NOMO-1 treated with DMSO at 0.1 percent for 48 hours (cell line): ENCODE data around the gene ZGLP1.

Experiments used
- DNase-seq: peaks from one replicate; lab custom pipeline; 2025; ENCODE audit not compliant: unreplicated experiment; lab: John Stamatoyannopoulos, UW

The ZGLP1 gene

GRCh38 chr19:10295305-10295846 lies 14.2 kb downstream of the ZGLP1 start:
- DNase-seq: peak; percentile 52

- DNase-seq: no peak
Measured at GRCh38 chr19:10294368-10294697, 15.3 kb downstream of the ZGLP1 start.

GRCh38 chr19:10293637-10294367 lies 15.8 kb downstream of the ZGLP1 start:
- DNase-seq: no peak

GRCh38 chr19:10292789-10293636 lies 16.6 kb downstream of the ZGLP1 start:
- DNase-seq: no peak

- peak; percentile 30 for DNase-seq
Measured at GRCh38 chr19:10292206-10292788, 17.3 kb downstream of the ZGLP1 start.

- no peak for DNase-seq
Measured at GRCh38 chr19:10291554-10292205, 17.9 kb downstream of the ZGLP1 start.

GRCh38 chr19:10290876-10291553 lies 18.6 kb downstream of the ZGLP1 start:
- DNase-seq: peak; percentile 28

- no peak for DNase-seq
Measured at GRCh38 chr19:10290357-10290875, 19.2 kb downstream of the ZGLP1 start.

- DNase-seq: no peak
Measured at GRCh38 chr19:10289836-10290356, 19.7 kb downstream of the ZGLP1 start, which contains the start of gene ICAM5. TSS of gene ICAM5 (plus strand) at chr19:10289952. CDS start at chr19:10290044, 92 bp downstream.

GRCh38 chr19:10289167-10289835 lies 20.3 kb downstream of the ZGLP1 start:
- DNase-seq: peak; percentile 21

- DNase-seq: no peak
Measured at GRCh38 chr19:10288662-10289166, 20.9 kb downstream of the ZGLP1 start.

- DNase-seq: peak; percentile 60
Measured at GRCh38 chr19:10286803-10287737, 22.5 kb downstream of the ZGLP1 start, which contains the start of gene ICAM4. TSS of gene ICAM4 (plus strand) at chr19:10286955. CDS start at chr19:10287013, 58 bp downstream.

- peak; percentile 25 for DNase-seq
Measured at GRCh38 chr19:10285393-10285792, 24.2 kb downstream of the ZGLP1 start.

GRCh38 chr19:10284960-10285278 lies 24.7 kb downstream of the ZGLP1 start:
- no peak for DNase-seq

GRCh38 chr19:10284065-10284959 lies 25.3 kb downstream of the ZGLP1 start:
- no peak for DNase-seq

GRCh38 chr19:10283301-10284064 lies 26.1 kb downstream of the ZGLP1 start:
- DNase-seq: no peak
